ENCODE results near the gene TP53AIP1.

- TF ChIP-seq CREB1 (IDR thresholded peaks at IDR 0.05) (no peak), CREB1 (CRISPR knock-in tag; IDR thresholded peaks at IDR 0.05) (no peak), SIRT6 (IDR thresholded peaks at IDR 0.05; ENCODE audit: low read depth, low read length) (no peak), TCF3 (CRISPR knock-in tag; IDR thresholded peaks at IDR 0.05) (no peak)
Observed at GRCh38 chr11:128931668-128932067, 11.0 kb downstream of the TP53AIP1 start.

Measured in K562 (cell line).